Heart left ventricle (tissue), 16 donors: Measurements from ENCODE around the gene ZBTB39. TPM values are rescaled to one million over a fixed set of nuclear protein-coding genes. Genes with fewer than 3 reads are reported as not detected.
A peak's percentile ranks its signal among the peaks of the same experiment; 100 is the strongest.
"Not testable (repeated sequence)": the region's sequence is repeated elsewhere in the genome, so short reads cannot be mapped to it uniquely, and the experiment has no call there.

Experiments used
- ATAC-seq, 4 donors: fragments of 200-7000 bp; cut with Tn5 transposase; one replicate each; pipeline ENCODE4 v1.9.1; 2020 to 2022; ENCODE audit warnings: moderate library complexity in 4 of 4, mild to moderate bottlenecking in 3 of 4, moderate number of reproducible peaks in 1 of 4
- DNase-seq, 5 donors: peaks; one replicate each; pipeline ENCODE4 v3.0.0-alpha.2; 2020
- H3K27ac ChIP-seq, 12 donors: fragments of 200-600 bp; sonication (generic) in 4 of 12; one replicate each; pipeline versions ENCODE4 v1.5.0 to v1.8.0; 2016 to 2022; ENCODE audit warnings: mild to moderate bottlenecking in 2 of 12
- H3K27me3 ChIP-seq, 9 donors: fragments of 200-600 bp; sonication (generic) in 2 of 9; one replicate each; pipeline versions ENCODE4 v1.5.1 to v1.8.0; 2016 to 2022; ENCODE audit warnings: mild to moderate bottlenecking in 3 of 9
- H3K36me3 ChIP-seq, 9 donors: fragments of 200-600 bp; sonication (generic) in 2 of 9; one replicate each; pipeline versions ENCODE4 v1.5.0 to v1.8.0; 2018 to 2022; ENCODE audit warnings: mild to moderate bottlenecking in 2 of 9
- H3K4me1 ChIP-seq, 12 donors: fragments of 200-600 bp; sonication (generic) in 4 of 12; one replicate each; pipeline versions ENCODE4 v1.5.0 to v1.8.0; 2016 to 2022; ENCODE audit warnings: mild to moderate bottlenecking in 3 of 12
- H3K4me3 ChIP-seq, 12 donors: fragments of 200-600 bp; sonication (generic) in 4 of 12; one replicate each; pipeline versions ENCODE4 v1.5.0 to v1.8.0; 2017 to 2022; ENCODE audit warnings: mild to moderate bottlenecking in 9 of 12, moderate library complexity in 4 of 12
- H3K9me3 ChIP-seq, 12 donors: fragments of 200-600 bp; sonication (generic) in 4 of 12; one replicate each; pipeline versions ENCODE4 v1.5.0 to v1.8.0; 2016 to 2022; ENCODE audit warnings: mild to moderate bottlenecking in 1 of 12
- CTCF ChIP-seq, 12 donors: fragments of 200-600 bp; sonication (generic) in 4 of 12; IDR thresholded peaks; one replicate each; pipeline versions ENCODE4 v1.5.0 to v1.8.0; 2018 to 2022; ENCODE audit warnings: antibody characterized with exemption in 12 of 12, mild to moderate bottlenecking in 5 of 12
- POLR2A ChIP-seq, 2 donors: fragments of 450-650 bp; IDR thresholded peaks; one replicate each; pipeline ENCODE4 v1.6.1; 2017; ENCODE audit warnings: antibody characterized with exemption in 2 of 2, mild to moderate bottlenecking in 2 of 2, moderate library complexity in 2 of 2
- WGBS, 4 donors: extraction: QIAGEN DNeasy Blood & Tissue Kit in 2 of 4; methylation state at CpG; one replicate each; pipeline versions ENCODE4 v1.1.5 to v1.1.7; 2013 to 2018; 5-methylcytosine and 5-hydroxymethylcytosine counted together
- intact Hi-C, 10 donors: fragments of 100-400 bp; cut with DNase I; formaldehyde crosslinking; loops; one replicate each; pipeline versions ENCODE4 v1.11.1 to v1.14.2; 2022
- long read RNA-seq, 3 donors: library from polyadenylated mRNA; unstranded; transcript quantifications; one replicate each; pipeline ENCODE4 v2.0.0, GENCODE V29; 2020 to 2021
- polyA plus RNA-seq, 2 donors: library from polyadenylated mRNA; stranded (reverse); fragments of 200-250 nt; gene quantifications; one replicate each; pipeline ENCODE4 v1.2.3, GENCODE V29; 2013
- total RNA-seq, 9 donors: library from RNA; depleted of rRNA in 2 of 9; stranded (reverse); fragments of >200 nt in 2 of 9; fragmentation: NEBNext Ultra II Directional in 3 of 9; extraction: Animal tissue kit (Norgen Biotek cat#: 25700) in 3 of 9; gene quantifications; one replicate each; pipeline versions ENCODE4 v1.1.0 to v1.2.4, GENCODE V29; 2016 to 2023
- donor health status: ischemic (EF 13 %, LVEDD 7.1; RV severe dilation, severe dysfunction).
- donor health status: healthy with polysubstance abuse.
- donor health status: DM: no; HTN: yes; CAD: no.
- donor health status: DM: no; HTN: no; CAD: no.
- donor health status: ischemic (EF 25% LVEDD 6.9; RV normal size, moderate dysfunction).
- donor health status: ischemic (EF 25% LVEDD 5.7; RV mildly dilated, moderate dysfunction).
- donor health status: healthy.
- donor health status: DM: yes; HTN: yes; CAD: no.
- donor health status: ischemic (EF 35%, LVEDD 5.7; RV mildly dilated, moderate dysfunction).
- donor health status: nonischemic (EF 11% LVEDD 7.7; RV severe dilation, severe dysfunction).
- donor health status: DM: yes; HTN: yes; CAD: no.
- donor health status: PGD.
- donor health status: ischemic (EF 29% LVEDD 5.4; RV normal size, mild dysfunction).
- donor health status: nonischemic (EF 23%, LVEDD 6.1; RV moderate dilation, normal function).

The ZBTB39 gene
- total RNA-seq (1 to 10 TPM; 2.7 to 4.5 (median 3.6) TPM), polyA plus RNA-seq (1 to 10 TPM; 1.5 to 2.6 TPM)
- long read RNA-seq, donor 1, full-length matches to known transcripts = 2 of 5 reads
- long read RNA-seq, donor 1, partial matches to known transcripts = 0 of 5 reads
- long read RNA-seq, donor 1, other reads (novel, unspliced or antisense) = 3 of 5 reads
- long read RNA-seq, donor 2, full-length matches to known transcripts = 18 of 20 reads
- long read RNA-seq, donor 2, partial matches to known transcripts = 0 of 20 reads
- long read RNA-seq, donor 2, other reads (novel, unspliced or antisense) = 2 of 20 reads
- long read RNA-seq, donor 3, full-length matches to known transcripts = 3 of 4 reads
- long read RNA-seq, donor 3, partial matches to known transcripts = 0 of 4 reads
- long read RNA-seq, donor 3, other reads (novel, unspliced or antisense) = 1 of 4 reads

- intact Hi-C loops = loop anchor here in 8 of 10 donors (2.0 to 10.0 kb wide), 6 partner anchors 56 to 249 kb away; partner anchors contain the start of gene STAT6 (in 4 of the 8)
- peak within 1 kb of the TSS; percentile 83 to 100 (median 96) for H3K4me3 ChIP-seq
- no peaks in the 10 kb centered on the region for H3K27me3 ChIP-seq
- TF ChIP-seq CTCF (IDR thresholded peaks at IDR 0.05) = peak; percentile 40 to 76 (median 66)
- no peak for TF ChIP-seq POLR2A (IDR thresholded peaks at IDR 0.05)
- H3K9me3 ChIP-seq = no peaks in the 10 kb centered on the region
- peaks cover 0 to 38% (median 33%) of the 10 kb centered on the region in 9 donors for H3K36me3 ChIP-seq
- H3K4me1 ChIP-seq = peaks cover 0 to 30% (median 23%) of the 10 kb centered on the region in 12 donors
- WGBS, 4 donors = 0 to 1% (median 0%) methylated on average over 15 to 94 of the region's 94 CpGs
- DNase-seq (peak; percentile 58 to 84 (median 68)), ATAC-seq (peak; percentile 52 to 89 (median 76))
- peak within 1 kb of the TSS; percentile 19 to 92 (median 84) for H3K27ac ChIP-seq
Measured at GRCh38 chr12:57005980-57006808, at the start of gene ZBTB39. Gene ZBTB39, minus strand, starts transcription at chr12:57006546. Its CDS starts 1,629 bp downstream, at chr12:57004917.

- peak overlapping the region in 1 of 12 donors; percentile 64 for H3K27ac ChIP-seq
- no peak for ATAC-seq
- TF ChIP-seq CTCF (IDR thresholded peaks at IDR 0.05) = no peak
- TF ChIP-seq POLR2A (IDR thresholded peaks at IDR 0.05) = no peak
Measured at GRCh38 chr12:57055824-57056223, 49.5 kb upstream of the ZBTB39 start.

GRCh38 chr12:57053901-57054300, 47.6 kb upstream of the ZBTB39 start:
- H3K4me3 ChIP-seq, H3K27ac ChIP-seq, DNase-seq, ATAC-seq, H3K27me3 ChIP-seq, H3K9me3 ChIP-seq, intact Hi-C loops: not testable (repeated sequence)
- 95 to 96% (median 96%) methylated on average over 4 of the region's 4 CpGs for WGBS, 4 donors
- peaks cover 0 to 22% (median 0%) of the 10 kb centered on the region in 12 donors for H3K4me1 ChIP-seq
- peaks cover 0 to 19% (median 13%) of the 10 kb centered on the region in 9 donors for H3K36me3 ChIP-seq

More at GRCh38 chr12:57055824-57056223, 49.5 kb upstream of the ZBTB39 start:
- Histone ChIP-seq H3K36me3 (peaks cover 0 to 38% (median 27%) of the 10 kb centered on the region in 9 donors), H3K27me3 (no peaks in the 10 kb centered on the region), H3K9me3 (no peaks in the 10 kb centered on the region), H3K4me1 (peaks cover 0 to 20% (median 0%) of the 10 kb centered on the region in 12 donors), H3K4me3 (no peak overlapping the region)
- no peak for DNase-seq
- intact Hi-C loops = loop anchor here in 2 of 10 donors (5.0 kb wide), 2 partner anchors 34 to 44 kb away; no protein-coding TSS in a partner anchor
- WGBS, 4 donors = 63 to 73% (median 67%) methylated on average over 3 of the region's 3 CpGs

- intact Hi-C loops, H3K9me3 ChIP-seq, H3K4me3 ChIP-seq, H3K27ac ChIP-seq, DNase-seq, ATAC-seq, H3K27me3 ChIP-seq: not testable (repeated sequence)
- peaks cover 0 to 29% (median 0%) of the 10 kb centered on the region in 12 donors for H3K4me1 ChIP-seq
- peaks cover 0 to 12% (median 5%) of the 10 kb centered on the region in 9 donors for H3K36me3 ChIP-seq
- 94 to 99% (median 96%) methylated on average over 4 of the region's 4 CpGs for WGBS, 4 donors
Measured at GRCh38 chr12:57053146-57053545, 46.8 kb upstream of the ZBTB39 start.
